Mesenchymal stem cell (in vitro differentiated cells and primary cell): ENCODE measurements around the gene HSF2BP. TPM values are rescaled to one million over a fixed set of nuclear protein-coding genes. Genes with fewer than 3 reads are reported as not detected.

Experiments
- DNase-seq: peaks from one replicate; pipeline ENCODE4 v3.0.0-alpha.2; 2013
- H2AFZ ChIP-seq: one replicate; pipeline ENCODE4 v1.6.1; 2013; ENCODE audit warnings: low read depth, mild to moderate bottlenecking, control low read depth, inconsistent platforms, low read length, moderate library complexity
- H2AK5ac ChIP-seq: 2 replicates; pipeline ENCODE4 v1.6.1; 2013; ENCODE audit warnings: low read length, moderate library complexity, mild to moderate bottlenecking, inconsistent platforms; ENCODE audit not compliant: severe bottlenecking
- H2BK120ac ChIP-seq: one replicate; pipeline ENCODE4 v1.6.1; 2013; ENCODE audit warnings: low read depth, mild to moderate bottlenecking, inconsistent platforms, low read length, moderate library complexity
- H2BK12ac ChIP-seq, 2 experiments: one replicate each; pipeline ENCODE4 v1.6.1; 2013; ENCODE audit warnings: inconsistent platforms in 2 of 2, low read length in 2 of 2, mild to moderate bottlenecking in 2 of 2, moderate library complexity in 2 of 2, control low read depth in 1 of 2
- H2BK15ac ChIP-seq: one replicate; pipeline ENCODE4 v1.6.1; 2013; ENCODE audit warnings: mild to moderate bottlenecking, low read depth, inconsistent platforms; ENCODE audit not compliant: poor library complexity, severe bottlenecking
- H2BK5ac ChIP-seq: 2 replicates; pipeline ENCODE4 v1.6.1; 2013; ENCODE audit warnings: low read depth, mild to moderate bottlenecking, low read length, control low read depth, inconsistent platforms; ENCODE audit not compliant: poor library complexity, severe bottlenecking
- H3K14ac ChIP-seq, 2 experiments: one replicate each; pipeline ENCODE4 v1.6.1; 2013; ENCODE audit warnings: inconsistent platforms in 2 of 2, low read length in 2 of 2, control low read depth in 1 of 2, mild to moderate bottlenecking in 1 of 2, moderate library complexity in 1 of 2
- H3K18ac ChIP-seq, 2 experiments: one replicate each; pipeline ENCODE4 v1.6.1; 2013; ENCODE audit warnings: inconsistent platforms in 2 of 2, low read length in 2 of 2, control low read depth in 1 of 2, low read depth in 1 of 2, mild to moderate bottlenecking in 1 of 2
- H3K23ac ChIP-seq, 2 experiments: one replicate each; pipeline ENCODE4 v1.6.1; 2013; ENCODE audit warnings: inconsistent platforms in 2 of 2, low read length in 2 of 2, mild to moderate bottlenecking in 2 of 2, moderate library complexity in 2 of 2, control low read depth in 1 of 2
- H3K27ac ChIP-seq: 2 replicates; pipeline ENCODE4 v1.5.1; 2013; ENCODE audit warnings: mild to moderate bottlenecking, moderate library complexity, low read length, control low read depth, inconsistent platforms; ENCODE audit not compliant: poor library complexity, severe bottlenecking
- H3K27me3 ChIP-seq, 2 experiments: 2 replicates each; pipeline versions ENCODE4 v1.6.1 to v1.7.0; 2013; ENCODE audit warnings: low read length in 2 of 2, mild to moderate bottlenecking in 2 of 2, moderate library complexity in 2 of 2, control low read depth in 1 of 2, inconsistent platforms in 1 of 2; ENCODE audit not compliant: control insufficient read depth in 1 of 2, insufficient read depth in 1 of 2
- H3K36me3 ChIP-seq, 2 experiments: 2 replicates each; pipeline versions ENCODE4 v1.6.1 to v1.7.0; 2013; ENCODE audit warnings: low read length in 2 of 2, control low read depth in 1 of 2, inconsistent platforms in 1 of 2, low read depth in 1 of 2, mild to moderate bottlenecking in 1 of 2; ENCODE audit not compliant: insufficient read depth in 2 of 2, control insufficient read depth in 1 of 2
- H3K4ac ChIP-seq, 2 experiments: one replicate each; pipeline ENCODE4 v1.6.1; 2013; ENCODE audit warnings: inconsistent platforms in 2 of 2, low read length in 2 of 2, mild to moderate bottlenecking in 2 of 2, moderate library complexity in 2 of 2, control low read depth in 1 of 2, low read depth in 1 of 2
- H3K4me1 ChIP-seq: 2 replicates; pipeline ENCODE4 v1.6.1; 2013; ENCODE audit warnings: low read depth, low read length, control low read depth; ENCODE audit not compliant: control insufficient read depth, insufficient read depth
- H3K4me2 ChIP-seq: 2 replicates; pipeline ENCODE4 v1.6.1; 2013; ENCODE audit warnings: low read length, mild to moderate bottlenecking, inconsistent platforms; ENCODE audit not compliant: poor library complexity, severe bottlenecking
- H3K4me3 ChIP-seq, 2 experiments: 2 replicates each; pipeline versions ENCODE4 v1.5.1 to v1.7.0; 2013; ENCODE audit warnings: low read length in 2 of 2, mild to moderate bottlenecking in 2 of 2, control low read depth in 1 of 2, low read depth in 1 of 2; ENCODE audit not compliant: insufficient read depth in 1 of 2
- H3K79me1 ChIP-seq: replicated peaks from 2 replicates; pipeline ENCODE4 v1.6.1; 2013; ENCODE audit warnings: mild to moderate bottlenecking, control low read depth, low read length, inconsistent platforms; ENCODE audit not compliant: poor library complexity, severe bottlenecking
- H3K9ac ChIP-seq: 2 replicates; pipeline ENCODE4 v1.7.0; 2013; ENCODE audit warnings: mild to moderate bottlenecking, low read length, moderate library complexity
- H3K9me3 ChIP-seq: 2 replicates; pipeline ENCODE4 v1.7.0; 2013; ENCODE audit warnings: mild to moderate bottlenecking, low read length; ENCODE audit not compliant: control insufficient read depth
- H4K8ac ChIP-seq: one replicate; pipeline ENCODE4 v1.6.1; 2013; ENCODE audit warnings: inconsistent platforms, mild to moderate bottlenecking, low read length, moderate library complexity
- H4K91ac ChIP-seq: one replicate; pipeline ENCODE4 v1.6.1; 2013; ENCODE audit warnings: mild to moderate bottlenecking, low read length, inconsistent platforms
- WGBS: methylation state at CpG from one replicate; pipeline ENCODE4 v1.1.7; 2013; ENCODE audit warnings: mixed read lengths; 5-methylcytosine and 5-hydroxymethylcytosine counted together
- polyA plus RNA-seq, 2 experiments: library from polyadenylated mRNA; stranded (reverse); fragments of 200-250 nt; gene quantifications; one replicate each; pipeline ENCODE4 v1.2.3, GENCODE V29; 2013

The HSF2BP gene
- polyA plus RNA-seq (2013, experiment 1 of 2) = 1.0 TPM
- polyA plus RNA-seq (2013, experiment 2 of 2) = 0.82 TPM

GRCh38 chr21:43659136-43660000, at the start of gene HSF2BP, which contains the start of gene RRP1B:
Gene HSF2BP (minus strand): TSS chr21:43659488. CDS start chr21:43658096, 1,392 bp downstream.
Gene RRP1B (plus strand): TSS chr21:43659560. CDS start chr21:43659665, 105 bp downstream.
- Histone ChIP-seq H3K4me1 (peaks cover 17% of the 10 kb centered on the region), H2BK5ac (no peak within 1 kb of the TSS), H2AFZ (peak within 1 kb of the TSS; percentile 93), H2BK15ac (peak within 1 kb of the TSS; percentile 53), H3K27ac (peak within 1 kb of the TSS; percentile 49), H2BK120ac (no peak within 1 kb of the TSS), H3K23ac (peak within 1 kb of the TSS in 1 of 2 experiments; percentile 80), H2BK12ac (peak within 1 kb of the TSS in 1 of 2 experiments; percentile 59), H3K4ac (peak within 1 kb of the TSS; percentile 58 to 79), H3K14ac (peak within 1 kb of the TSS in 1 of 2 experiments; percentile 87), H3K79me1 (peaks cover 13% of the 10 kb centered on the region), H3K27me3 (no peaks in the 10 kb centered on the region), H4K8ac (peak within 1 kb of the TSS; percentile 90), H4K91ac (peak within 1 kb of the TSS; percentile 60), H3K18ac (peak within 1 kb of the TSS; percentile 52 to 96), H3K9me3 (no peaks in the 10 kb centered on the region), H3K4me2 (peak within 1 kb of the TSS; percentile 84), H2AK5ac (no peak within 1 kb of the TSS), H3K4me3 (peak within 1 kb of the TSS; percentile 85 to 87), H3K9ac (peak within 1 kb of the TSS; percentile 87), H3K36me3 (peaks cover 4 to 23% of the 10 kb centered on the region in 2 experiments)
- WGBS = 11% methylated on average over 78 of the region's 92 CpGs
- peak; percentile 84 for DNase-seq

- no peak overlapping the region for H2BK15ac ChIP-seq
- no peak overlapping the region for H3K23ac ChIP-seq
- no peak overlapping the region for H2AK5ac ChIP-seq
- 98% methylated on average over 13 of the region's 13 CpGs for WGBS
- H3K9me3 ChIP-seq = no peaks in the 10 kb centered on the region
- no peaks in the 10 kb centered on the region for H3K79me1 ChIP-seq
- no peak overlapping the region for H2BK5ac ChIP-seq
- H2AFZ ChIP-seq = no peak overlapping the region
- no peak overlapping the region for H3K27ac ChIP-seq
- no peak overlapping the region for H3K18ac ChIP-seq
- H3K4me2 ChIP-seq = no peak overlapping the region
- H2BK120ac ChIP-seq = no peak overlapping the region
- no peak overlapping the region for H4K8ac ChIP-seq
- no peaks in the 10 kb centered on the region for H3K36me3 ChIP-seq
- no peak overlapping the region for H2BK12ac ChIP-seq
- no peak overlapping the region for H3K14ac ChIP-seq
- H3K4me1 ChIP-seq = peaks cover 13% of the 10 kb centered on the region
- H3K4me3 ChIP-seq = no peak overlapping the region
- H3K9ac ChIP-seq = no peak overlapping the region
- no peak overlapping the region for H3K4ac ChIP-seq
- H4K91ac ChIP-seq = no peak overlapping the region
- no peaks in the 10 kb centered on the region for H3K27me3 ChIP-seq
- DNase-seq = no peak
Observed at GRCh38 chr21:43708745-43709381, 49.6 kb upstream of the HSF2BP start.

GRCh38 chr21:43707462-43707861, 48.2 kb upstream of the HSF2BP start:
- no peak overlapping the region for H2BK15ac ChIP-seq
- no peaks in the 10 kb centered on the region for H3K36me3 ChIP-seq
- no peak overlapping the region for H4K91ac ChIP-seq
- no peak for DNase-seq
- 98% methylated on average over 8 of the region's 9 CpGs for WGBS
- H3K27me3 ChIP-seq = no peaks in the 10 kb centered on the region
- no peak overlapping the region for H3K27ac ChIP-seq
- H2AK5ac ChIP-seq = no peak overlapping the region
- no peak overlapping the region for H3K14ac ChIP-seq
- no peak overlapping the region for H3K9ac ChIP-seq
- no peak overlapping the region for H4K8ac ChIP-seq
- no peak overlapping the region for H2BK12ac ChIP-seq
- H3K4me1 ChIP-seq = peaks cover 18% of the 10 kb centered on the region
- H2BK120ac ChIP-seq = no peak overlapping the region
- H2BK5ac ChIP-seq = no peak overlapping the region
- no peak overlapping the region for H3K4me2 ChIP-seq
- no peak overlapping the region for H3K23ac ChIP-seq
- H3K9me3 ChIP-seq = no peaks in the 10 kb centered on the region
- H2AFZ ChIP-seq = no peak overlapping the region
- H3K18ac ChIP-seq = no peak overlapping the region
- H3K4ac ChIP-seq = peak overlapping the region in 1 of 2 experiments; percentile 24
- H3K79me1 ChIP-seq = no peaks in the 10 kb centered on the region
- no peak overlapping the region for H3K4me3 ChIP-seq
